ENCODE data around the gene ENTR1. TPM values are rescaled to one million over a fixed set of nuclear protein-coding genes. Genes with fewer than 3 reads are reported as not detected.

Gene ENTR1
- total RNA-seq, 4 donors from 2014 or later = 26.5 to 38.1 (median 33.5) TPM

DNA sequence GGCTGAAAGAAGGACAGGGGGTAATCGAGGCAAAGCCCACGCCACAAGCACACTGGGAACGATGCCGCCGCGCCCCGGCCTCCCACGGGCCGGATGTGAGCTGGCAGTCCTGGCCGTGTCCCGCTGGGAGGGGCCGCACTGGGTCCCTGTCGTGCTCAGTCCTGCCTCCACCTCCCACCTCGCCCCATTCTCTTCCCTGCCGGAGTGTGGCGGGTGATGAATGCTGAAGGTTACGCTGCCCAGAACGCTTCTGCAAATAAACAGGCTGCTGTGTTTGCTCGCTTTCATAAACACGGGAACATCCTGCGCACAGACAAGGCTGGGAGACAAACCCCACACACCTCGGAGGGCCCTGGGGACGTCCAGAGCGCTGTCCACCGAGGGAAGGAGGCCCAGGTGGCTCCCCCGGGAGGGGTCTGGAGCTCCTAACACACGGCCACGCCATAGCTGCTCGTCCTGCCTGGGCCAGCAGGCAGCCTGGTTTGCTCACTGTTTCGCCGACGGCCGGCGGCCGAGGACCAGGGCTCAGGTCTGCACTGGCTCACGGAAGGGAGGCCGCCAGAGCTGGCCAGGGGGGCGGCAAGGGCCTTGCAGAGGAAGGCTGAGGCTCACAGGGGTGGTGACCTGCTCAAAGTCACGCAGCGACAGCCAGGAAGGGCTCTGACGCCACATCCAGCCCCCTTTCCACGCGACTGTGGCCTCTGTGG, 49.2 kb downstream of the ENTR1 start:
- DNase-seq (ENCODE audit: low spot score) = no peak
- TF ChIP-seq, protein P1, sequence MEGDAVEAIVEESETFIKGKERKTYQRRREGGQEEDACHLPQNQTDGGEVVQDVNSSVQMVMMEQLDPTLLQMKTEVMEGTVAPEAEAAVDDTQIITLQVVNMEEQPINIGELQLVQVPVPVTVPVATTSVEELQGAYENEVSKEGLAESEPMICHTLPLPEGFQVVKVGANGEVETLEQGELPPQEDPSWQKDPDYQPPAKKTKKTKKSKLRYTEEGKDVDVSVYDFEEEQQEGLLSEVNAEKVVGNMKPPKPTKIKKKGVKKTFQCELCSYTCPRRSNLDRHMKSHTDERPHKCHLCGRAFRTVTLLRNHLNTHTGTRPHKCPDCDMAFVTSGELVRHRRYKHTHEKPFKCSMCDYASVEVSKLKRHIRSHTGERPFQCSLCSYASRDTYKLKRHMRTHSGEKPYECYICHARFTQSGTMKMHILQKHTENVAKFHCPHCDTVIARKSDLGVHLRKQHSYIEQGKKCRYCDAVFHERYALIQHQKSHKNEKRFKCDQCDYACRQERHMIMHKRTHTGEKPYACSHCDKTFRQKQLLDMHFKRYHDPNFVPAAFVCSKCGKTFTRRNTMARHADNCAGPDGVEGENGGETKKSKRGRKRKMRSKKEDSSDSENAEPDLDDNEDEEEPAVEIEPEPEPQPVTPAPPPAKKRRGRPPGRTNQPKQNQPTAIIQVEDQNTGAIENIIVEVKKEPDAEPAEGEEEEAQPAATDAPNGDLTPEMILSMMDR (IDR thresholded peaks at IDR 0.05) = no peak
- ATAC-seq (ENCODE audit: low FRiP score) = no peak

DNA sequence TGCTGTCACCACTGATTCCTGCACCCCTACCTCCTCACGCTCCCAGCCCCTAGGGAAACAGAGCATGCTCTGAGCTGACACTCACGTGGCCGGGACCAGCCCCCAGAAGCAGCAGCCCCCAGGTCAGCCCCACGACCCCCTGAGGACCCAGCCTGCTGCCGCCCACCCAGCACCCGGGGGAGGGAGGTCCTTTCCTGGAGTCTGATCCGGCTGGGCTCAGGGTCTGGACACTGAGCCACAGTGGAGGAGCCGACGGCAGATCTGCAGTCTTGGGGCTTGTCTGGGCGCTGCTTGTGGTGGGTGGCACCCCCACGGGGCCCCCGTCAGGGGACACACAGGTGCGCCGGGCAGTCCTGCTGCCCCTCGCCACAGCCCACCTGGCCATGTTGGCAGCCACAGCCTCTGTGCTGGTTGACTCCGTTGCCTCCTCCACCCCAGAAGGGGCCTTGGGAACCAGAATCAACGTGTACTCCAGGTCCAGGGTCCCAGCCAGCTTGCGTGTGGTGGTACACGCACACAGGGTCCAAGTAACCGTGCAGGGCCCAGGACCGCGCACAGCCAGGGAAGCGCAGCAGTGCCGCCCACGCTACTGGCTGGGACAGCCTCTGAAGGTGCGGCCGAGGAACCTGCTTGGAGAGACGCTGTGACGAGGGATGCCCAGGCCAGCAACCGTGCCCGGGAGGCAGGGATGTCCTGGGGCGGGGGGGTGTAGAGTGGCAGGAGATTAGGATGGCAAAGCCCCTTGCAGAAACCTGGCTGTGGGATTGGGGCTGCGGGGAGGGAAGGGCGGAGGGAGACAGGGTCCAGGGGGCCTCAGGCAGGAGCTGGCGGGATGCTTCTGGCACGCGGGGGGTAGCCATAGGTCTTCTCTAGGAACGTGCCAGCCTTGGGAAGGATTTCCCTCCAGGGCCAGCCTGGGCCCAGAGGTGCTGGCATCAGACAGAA, 50.4 kb downstream of the ENTR1 start:
- no peak for DNase-seq (ENCODE audit: low spot score)
- TF ChIP-seq, protein P1 (IDR thresholded peaks at IDR 0.05) = no peak
- no peak for ATAC-seq (ENCODE audit: low FRiP score)

DNA sequence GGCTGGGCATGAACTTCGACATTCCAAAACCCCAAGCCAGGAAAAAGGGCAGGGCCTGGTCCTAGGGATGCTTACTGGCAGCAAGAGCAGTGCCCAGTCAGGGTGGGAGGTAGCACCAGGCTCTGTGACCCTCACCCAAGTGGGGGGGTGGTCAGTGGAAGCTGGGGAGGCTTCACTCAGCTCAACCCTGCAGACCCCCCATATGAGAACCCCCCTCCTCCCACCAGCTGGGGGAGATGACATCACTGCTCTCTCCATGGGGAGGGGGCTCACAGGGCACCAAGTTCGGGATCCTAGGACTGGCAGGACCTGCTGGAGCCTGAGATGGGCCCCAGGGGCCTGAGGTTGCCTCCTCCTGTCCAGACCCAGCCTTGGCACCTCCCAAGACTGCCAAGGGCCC, 51.5 kb downstream of the ENTR1 start:
- no peak for ATAC-seq (ENCODE audit: low FRiP score)
- TF ChIP-seq, protein P1 (IDR thresholded peaks at IDR 0.05) = no peak
- no peak for DNase-seq (ENCODE audit: low spot score)

DNA sequence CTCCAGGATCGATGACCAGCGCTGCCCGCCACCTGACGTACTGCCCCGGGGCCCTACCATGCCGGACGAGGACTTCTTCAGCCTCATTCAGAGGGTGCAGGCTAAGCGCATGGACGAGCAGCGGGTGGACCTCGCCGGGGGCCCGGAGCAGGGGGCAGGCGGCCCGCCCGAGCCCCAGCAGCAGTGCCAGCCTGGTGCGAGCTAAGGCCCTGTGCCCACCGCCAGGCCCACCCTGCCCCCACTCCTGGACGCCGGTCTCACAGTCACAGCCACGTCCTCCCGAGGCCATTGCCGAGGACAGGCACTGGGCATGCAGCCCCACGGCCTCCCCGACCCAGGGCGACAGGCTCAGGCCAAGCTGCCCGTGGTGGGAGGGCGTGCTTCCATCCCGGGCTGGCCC, 52.4 kb downstream of the ENTR1 start:
- DNase-seq (ENCODE audit: low spot score) (no peak), ATAC-seq (ENCODE audit: low FRiP score) (no peak)
- TF ChIP-seq, protein P1 (IDR thresholded peaks at IDR 0.05) = no peak

DNA sequence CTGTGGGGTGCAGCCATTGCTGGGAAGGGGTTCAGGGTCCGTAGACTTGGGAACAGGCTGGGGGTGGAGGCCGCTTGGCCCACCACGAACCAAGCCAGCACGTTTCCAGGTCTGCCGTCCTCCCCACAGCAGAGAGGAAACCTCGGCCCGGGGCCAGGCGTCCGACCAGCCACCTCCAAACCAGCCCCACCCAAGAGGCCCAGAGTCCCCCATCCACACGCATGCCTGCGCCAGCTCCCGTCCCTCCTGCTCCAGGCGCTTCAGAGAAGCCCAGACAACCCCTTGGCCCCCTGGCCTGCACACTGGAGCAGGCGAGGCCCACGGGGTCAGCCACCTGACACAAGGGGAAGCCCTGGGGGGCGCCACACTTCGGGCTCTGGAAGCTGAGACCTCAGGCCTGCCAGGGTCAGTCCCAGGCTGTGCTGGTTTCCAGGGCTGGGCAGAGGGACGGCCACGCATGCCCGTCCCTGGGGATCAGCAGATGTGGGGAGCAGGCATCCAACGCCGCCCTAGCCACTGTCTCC, 53.1 kb downstream of the ENTR1 start:
- TF ChIP-seq, protein P1 (IDR thresholded peaks at IDR 0.05) = no peak
- ATAC-seq (ENCODE audit: low FRiP score) = no peak
- DNase-seq (ENCODE audit: low spot score) = no peak

DNA sequence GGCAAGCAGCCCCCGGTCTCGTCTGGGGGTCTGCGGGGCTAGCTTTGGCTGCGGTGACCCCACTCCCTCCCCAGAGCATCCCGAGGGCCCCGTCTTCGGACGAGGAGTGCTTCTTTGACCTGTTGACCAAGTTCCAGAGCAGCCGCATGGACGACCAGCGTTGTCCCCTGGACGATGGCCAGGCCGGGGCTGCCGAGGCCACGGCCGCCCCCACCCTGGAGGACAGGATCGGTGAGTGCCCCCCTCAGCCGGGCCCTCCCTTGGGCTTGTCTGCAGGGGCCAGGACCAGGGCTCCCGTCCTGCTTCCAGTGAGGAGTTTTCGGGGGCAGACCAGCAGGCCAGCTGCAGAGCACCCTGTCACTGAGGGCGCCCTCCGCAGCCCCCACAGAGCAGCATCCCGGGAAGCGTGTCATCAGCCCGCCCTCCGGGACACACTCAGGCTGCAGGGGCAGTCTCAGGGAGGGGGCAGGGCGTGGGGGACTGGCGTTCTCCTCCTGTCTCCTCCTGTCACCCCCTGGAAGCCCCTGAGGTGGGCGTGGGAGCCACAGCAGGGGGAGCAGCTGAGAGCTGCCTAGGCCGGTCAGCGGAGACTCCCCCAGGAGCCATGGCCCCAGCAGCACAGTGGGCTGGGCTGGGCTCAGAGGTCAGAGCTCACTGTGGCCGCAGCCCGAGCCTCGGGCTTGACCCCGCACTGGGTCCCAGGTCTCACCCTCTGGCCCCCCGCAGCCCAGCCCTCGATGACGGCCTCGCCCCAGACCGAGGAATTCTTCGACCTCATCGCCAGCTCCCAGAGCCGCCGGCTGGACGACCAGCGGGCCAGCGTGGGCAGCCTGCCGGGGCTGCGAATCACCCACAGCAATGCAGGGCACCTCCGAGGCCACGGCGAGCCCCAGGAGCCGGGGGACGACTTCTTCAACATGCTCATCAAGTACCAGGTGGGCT, 54.5 kb downstream of the ENTR1 start:
- TF ChIP-seq, protein P1 (IDR thresholded peaks at IDR 0.05) = no peak
- DNase-seq (ENCODE audit: low spot score) (no peak), ATAC-seq (ENCODE audit: low FRiP score) (no peak)
